SK-N-DZ (cell line): Measurements from ENCODE around the gene C16orf82.
"Not testable (repeated sequence)": the region's sequence is repeated elsewhere in the genome, so short reads cannot be mapped to it uniquely, and the experiment has no call there.

Experiments
- DNase-seq: peaks from one replicate; pipeline ENCODE4 v3.0.0-alpha.2; 2015; ENCODE audit warnings: low spot score

Gene C16orf82

GRCh38 chr16:27086031-27086430 is 19.3 kb downstream of the C16orf82 start:
- not testable (repeated sequence) for DNase-seq

GRCh38 chr16:27088216-27088615 is 21.5 kb downstream of the C16orf82 start:
- DNase-seq = no peak

- no peak for DNase-seq
Measured at GRCh38 chr16:27096375-27096774, 29.6 kb downstream of the C16orf82 start.

DNA sequence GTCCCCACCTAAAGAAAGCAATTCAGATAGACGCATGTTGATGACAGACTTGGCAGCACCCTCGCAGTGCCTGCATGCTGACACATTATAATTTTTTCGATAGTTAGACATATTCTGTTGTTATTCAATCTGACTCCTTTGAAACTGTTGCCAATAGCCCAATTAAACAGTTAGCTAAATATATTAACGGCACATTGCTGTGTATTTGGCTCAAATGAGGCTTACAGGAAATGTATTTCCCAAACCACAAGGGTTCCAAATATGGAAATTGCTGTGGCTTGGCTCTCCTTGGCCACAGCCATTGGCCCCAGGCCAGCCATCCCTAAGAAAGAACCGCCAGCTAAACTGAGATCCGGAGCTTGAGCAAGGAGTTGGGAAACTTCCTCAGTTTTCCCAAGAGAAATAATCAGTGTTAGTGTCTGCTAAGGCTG is 31.1 kb downstream of the C16orf82 start:
- no peak for DNase-seq

DNA sequence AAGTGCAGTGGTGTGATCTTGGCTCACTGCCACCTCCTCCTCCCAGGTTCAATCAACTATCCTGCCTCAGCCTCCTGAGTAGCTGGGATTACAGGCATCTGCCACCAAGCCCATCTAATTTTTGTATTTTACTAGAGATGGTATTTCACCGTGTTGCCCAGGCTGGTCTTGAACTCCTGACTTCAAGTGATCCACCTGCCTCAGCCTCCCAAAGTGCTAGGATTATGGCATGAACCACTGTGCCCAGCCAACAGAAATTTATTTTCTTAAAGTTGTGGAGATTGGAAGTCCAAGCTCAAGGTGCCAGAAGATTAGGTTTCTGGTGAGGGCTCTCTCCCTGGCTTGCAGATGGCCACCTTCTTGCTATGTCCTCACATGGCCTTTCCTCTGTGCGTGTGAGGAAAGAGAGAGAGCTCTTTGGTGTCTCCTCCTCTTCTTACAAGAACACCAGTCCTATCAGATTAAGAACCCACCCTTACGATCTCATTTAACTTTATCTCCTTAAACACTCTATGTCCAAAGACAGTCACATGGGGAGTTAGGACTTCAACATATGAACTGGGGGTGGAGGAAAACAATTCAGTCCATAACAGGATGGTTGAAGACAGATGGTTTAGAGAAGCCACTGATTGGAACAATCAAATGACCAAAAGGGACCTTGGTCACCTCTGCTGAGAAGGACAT is 31.8 kb downstream of the C16orf82 start:
- no peak for DNase-seq

DNA sequence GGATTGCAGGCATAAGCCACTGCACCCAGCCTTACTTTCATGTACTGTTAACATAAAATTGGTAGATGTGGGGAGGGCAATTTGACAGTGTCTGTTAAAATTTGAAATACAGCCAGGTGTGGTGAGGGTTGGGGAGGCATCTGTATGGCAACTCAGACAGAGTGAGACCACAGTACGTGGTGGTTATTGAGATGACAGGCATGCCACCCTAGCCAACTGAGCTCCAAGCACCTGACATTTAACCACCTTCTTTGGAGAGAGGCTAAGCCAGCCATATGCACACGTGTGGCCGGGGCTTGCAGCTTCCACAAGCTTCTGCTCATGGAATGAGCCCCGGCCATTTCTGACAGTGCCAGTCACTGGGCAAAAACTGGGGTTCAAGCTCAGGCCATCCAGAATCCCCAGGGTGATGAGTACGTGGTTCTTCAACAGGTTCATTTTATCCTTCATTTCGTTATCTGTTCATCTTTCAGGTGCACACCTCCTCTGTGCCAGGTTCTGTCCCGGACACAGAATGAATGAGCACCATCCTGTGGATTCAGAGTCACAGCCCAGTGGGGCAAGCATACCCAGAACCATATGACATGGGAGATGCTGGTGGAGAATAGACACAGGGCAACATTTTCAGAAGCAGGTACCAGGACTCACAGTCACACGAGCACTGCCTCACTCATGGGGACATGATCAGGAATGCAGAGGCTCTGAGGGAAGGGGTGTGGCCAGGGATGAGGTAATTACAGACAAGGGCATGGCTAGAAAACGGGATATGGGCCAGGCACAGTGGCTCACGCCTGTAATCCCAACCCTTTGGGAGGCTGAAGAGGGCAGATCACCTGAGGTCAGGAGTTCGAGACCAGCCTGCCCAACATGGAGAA is 36.2 kb downstream of the C16orf82 start:
- no peak for DNase-seq

- no peak for DNase-seq
Measured at GRCh38 chr16:27103954-27104353, 37.2 kb downstream of the C16orf82 start.

- no peak for DNase-seq
Measured at GRCh38 chr16:27106305-27106704, 39.6 kb downstream of the C16orf82 start.

DNA sequence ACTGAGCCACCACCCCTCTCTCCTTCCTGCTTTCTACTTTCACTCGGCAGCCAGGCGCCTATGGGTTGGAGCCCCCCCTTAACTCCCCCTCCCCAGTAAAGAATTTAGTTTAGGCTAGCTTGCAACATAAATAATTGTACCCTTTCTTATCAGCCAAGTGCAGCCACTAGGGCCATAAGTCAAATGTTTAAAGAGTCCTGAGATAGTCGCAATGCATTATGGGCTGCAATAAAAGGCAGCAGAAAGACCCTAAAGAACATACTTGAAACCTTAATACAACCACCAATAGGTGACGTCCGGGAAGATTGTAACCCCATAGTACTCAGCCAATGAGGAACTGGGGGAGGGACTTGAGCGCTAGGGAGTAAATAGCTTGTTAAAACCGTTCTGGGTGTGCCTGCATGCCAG is 40.5 kb downstream of the C16orf82 start:
- DNase-seq = no peak

GRCh38 chr16:27108051-27108770 is 41.5 kb downstream of the C16orf82 start:
- DNase-seq = no peak

DNA sequence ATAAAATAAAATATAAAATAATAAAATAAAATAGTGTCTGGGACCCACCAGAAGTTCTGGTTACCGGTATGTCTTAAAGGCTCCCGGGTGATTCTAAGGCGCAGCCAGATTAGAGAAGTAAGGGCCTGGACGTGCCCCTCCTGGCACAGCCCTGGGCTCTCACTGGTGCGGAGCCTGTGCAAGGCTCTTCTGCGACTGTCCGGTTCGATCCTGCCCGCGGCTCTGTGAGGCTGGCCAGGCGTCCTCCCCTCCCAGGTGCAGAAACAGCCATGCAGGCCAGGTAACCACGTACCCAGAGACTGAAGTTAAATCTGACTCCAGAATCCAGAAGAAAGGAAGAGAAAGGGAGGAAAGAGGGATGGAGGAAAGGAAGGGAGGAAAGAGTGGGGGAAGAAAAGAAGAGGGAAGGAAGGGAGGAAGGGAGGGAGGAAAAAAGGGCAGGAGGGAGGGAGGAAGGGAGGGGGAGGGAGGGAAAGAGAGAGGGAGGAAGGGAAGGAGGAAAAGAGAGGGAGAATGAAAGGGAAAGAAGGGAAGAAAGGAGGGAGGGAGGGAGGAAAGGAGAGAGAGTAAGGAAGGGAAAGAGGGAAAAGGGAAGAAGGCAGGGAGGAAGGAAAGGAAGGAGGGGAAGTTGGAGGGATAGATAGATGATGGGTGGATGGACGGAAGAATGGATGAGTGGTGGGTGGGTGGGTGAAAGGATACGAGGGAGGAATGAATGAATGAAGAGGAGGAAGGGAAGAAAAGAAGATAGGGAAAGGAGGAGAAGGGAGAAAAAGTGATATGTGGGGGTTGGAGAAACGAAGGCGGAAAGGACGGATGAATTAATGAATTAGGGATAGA is 42.3 kb downstream of the C16orf82 start:
- no peak for DNase-seq

DNA sequence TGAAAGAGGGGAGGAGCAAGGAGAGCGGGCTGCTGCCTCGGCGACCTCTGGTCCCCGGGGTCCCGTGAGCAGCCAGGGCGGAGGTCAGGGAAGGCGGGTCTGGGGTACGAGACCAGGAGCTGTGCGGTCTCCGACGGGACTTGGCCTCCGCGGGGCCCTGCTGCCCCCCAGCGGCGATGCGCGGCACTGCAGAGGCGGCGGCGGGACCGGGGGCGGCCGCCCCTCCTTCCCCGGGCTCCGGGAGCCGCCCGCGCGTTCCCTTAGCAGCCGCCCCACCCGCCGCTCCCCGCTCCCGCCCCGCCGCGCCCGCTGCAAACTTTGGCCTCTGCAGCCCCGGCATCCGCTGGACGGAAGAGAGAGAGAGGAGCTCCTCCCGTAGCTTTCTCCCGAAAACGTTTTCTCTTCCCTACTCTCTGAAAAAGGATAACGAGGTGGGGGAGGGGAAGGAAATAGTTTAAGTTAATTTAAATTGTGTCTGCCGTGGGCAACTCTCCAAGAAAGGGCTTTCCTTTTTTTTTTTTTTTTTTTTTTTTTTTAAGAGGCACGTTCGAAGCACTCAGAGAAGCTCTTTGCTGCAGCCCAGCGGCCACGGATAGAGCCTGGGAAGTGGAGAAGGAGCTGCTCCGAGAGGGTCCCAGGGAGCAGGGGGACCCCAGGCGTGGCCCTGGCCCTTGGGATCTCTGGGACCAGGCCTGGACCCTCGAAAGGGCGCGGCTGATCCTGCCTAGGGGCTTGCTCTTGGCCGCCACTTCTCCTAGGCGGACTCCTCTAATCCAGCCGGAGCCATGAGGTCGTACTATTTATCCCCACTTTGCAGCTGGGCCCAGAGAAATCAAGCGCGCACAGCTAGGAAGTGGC is 43.2 kb downstream of the C16orf82 start:
- DNase-seq = peak; percentile 65

- peak; percentile 27 for DNase-seq
Measured at GRCh38 chr16:27110524-27110896, 43.8 kb downstream of the C16orf82 start.

GRCh38 chr16:27111486-27111885 is 44.8 kb downstream of the C16orf82 start:
- DNase-seq = peak; percentile 12

DNA sequence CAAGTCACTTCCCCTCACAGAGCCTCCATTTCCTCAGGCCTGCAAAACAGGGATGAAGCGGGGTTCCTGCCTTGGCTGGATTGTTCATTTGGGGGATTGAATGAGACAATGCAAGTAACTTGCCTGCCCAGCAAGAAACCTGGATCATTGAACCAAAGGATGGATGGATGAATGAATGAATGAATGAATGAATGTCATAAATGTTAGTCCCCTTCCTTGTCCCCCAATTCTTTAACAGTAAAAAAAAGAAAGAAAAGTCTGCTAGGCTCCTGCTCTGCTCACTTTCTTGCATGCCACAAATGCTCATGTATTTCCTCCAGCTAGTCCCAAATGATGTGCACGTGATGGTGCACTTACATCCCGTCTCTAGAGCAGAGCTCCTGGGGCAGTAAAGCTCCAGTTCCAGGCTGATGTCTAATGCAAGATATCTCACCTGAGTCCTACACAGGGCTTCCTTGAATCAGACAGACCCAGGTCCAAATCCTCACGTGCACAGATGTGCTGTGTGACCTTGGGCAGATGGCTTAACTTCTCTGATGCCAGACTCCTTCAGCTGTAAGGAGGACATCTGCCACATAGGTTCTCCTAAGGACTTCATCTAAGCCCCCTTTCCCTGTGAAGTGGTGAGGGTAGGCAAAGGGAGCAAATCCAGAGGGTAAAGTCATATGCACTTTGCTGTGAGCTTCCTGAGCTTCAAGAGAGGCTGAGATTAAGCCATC is 45.5 kb downstream of the C16orf82 start:
- DNase-seq = no peak

DNA sequence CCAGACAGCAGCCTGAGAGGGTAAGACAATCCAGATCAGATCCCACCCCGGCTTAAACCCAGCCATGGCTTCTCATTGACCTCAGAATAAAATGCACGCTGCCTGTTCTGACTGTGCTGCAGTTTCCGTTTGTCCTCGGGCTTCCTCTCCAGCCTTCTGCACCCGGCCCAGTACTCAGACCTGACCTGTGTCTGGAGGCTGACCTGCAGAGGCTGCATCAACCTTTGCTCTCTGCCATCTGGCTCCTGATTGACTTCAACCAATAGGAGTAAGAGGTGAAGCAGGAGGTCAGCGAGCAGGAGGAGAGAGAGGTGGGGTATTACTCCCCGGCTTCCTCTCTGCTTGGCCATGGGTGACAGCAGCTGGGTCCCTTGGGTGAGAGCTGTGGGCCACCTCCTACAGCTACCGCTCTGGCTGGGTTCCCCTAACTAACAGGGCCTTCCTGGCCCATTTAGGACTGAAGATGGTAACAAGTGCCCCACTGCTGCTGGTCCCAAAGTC is 46.7 kb downstream of the C16orf82 start:
- no peak for DNase-seq

DNA sequence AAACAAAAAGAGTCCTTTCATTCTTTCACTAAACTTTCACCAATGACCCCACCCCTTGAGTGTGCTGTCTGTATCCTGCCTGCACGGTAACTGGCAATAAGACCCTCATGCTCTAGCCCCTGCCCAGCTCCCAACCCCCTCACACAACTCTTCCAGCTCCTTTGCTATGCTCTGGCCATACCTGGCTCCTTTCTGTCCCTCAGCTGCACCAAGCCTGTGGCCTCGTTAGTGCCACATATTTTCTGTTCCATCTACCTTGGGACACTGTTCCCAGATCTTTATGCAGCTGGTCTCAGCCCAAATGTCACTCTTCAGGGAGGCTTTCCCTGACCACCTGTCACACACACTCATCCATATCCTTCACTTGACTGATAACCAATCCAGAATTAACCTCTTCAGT is 47.3 kb downstream of the C16orf82 start:
- no peak for DNase-seq

DNA sequence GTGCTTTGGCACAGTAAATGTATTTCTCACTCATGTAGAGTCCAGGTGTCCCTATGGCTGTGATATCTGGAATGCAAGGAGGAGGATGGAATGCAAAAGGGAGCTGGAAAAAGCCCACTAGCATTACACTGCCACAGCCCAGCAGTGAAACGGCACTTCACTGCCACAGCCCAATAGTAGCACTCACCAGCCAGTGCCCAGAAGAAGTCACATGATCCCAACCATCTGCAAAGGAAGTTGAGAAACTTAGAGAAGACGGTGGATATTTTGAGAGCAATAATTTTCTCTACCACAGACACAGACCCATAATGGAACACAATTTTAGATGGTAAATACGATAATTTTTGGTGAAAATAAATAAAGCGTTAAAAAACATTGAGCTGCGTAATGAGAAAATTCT is 51.8 kb downstream of the C16orf82 start:
- DNase-seq = no peak
